ENCODE results near the gene ATXN1L. TPM values are rescaled to one million over a fixed set of nuclear protein-coding genes. Genes with fewer than 3 reads are reported as not detected.
"Not testable (repeated sequence)": the region's sequence is repeated elsewhere in the genome, so short reads cannot be mapped to it uniquely, and the experiment has no call there.

Gene ATXN1L, protein sequence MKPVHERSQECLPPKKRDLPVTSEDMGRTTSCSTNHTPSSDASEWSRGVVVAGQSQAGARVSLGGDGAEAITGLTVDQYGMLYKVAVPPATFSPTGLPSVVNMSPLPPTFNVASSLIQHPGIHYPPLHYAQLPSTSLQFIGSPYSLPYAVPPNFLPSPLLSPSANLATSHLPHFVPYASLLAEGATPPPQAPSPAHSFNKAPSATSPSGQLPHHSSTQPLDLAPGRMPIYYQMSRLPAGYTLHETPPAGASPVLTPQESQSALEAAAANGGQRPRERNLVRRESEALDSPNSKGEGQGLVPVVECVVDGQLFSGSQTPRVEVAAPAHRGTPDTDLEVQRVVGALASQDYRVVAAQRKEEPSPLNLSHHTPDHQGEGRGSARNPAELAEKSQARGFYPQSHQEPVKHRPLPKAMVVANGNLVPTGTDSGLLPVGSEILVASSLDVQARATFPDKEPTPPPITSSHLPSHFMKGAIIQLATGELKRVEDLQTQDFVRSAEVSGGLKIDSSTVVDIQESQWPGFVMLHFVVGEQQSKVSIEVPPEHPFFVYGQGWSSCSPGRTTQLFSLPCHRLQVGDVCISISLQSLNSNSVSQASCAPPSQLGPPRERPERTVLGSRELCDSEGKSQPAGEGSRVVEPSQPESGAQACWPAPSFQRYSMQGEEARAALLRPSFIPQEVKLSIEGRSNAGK
- polyA plus RNA-seq = 21.2 TPM
- long read RNA-seq, donor 1, full-length matches to known transcripts = 6 of 6 reads
- long read RNA-seq, donor 1, partial matches to known transcripts = 0 of 6 reads
- long read RNA-seq, donor 1, other reads (novel, unspliced or antisense) = 0 of 6 reads
- long read RNA-seq, donor 2, full-length matches to known transcripts = 10 of 10 reads
- long read RNA-seq, donor 2, partial matches to known transcripts = 0 of 10 reads
- long read RNA-seq, donor 2, other reads (novel, unspliced or antisense) = 0 of 10 reads
- long read RNA-seq, donor 3 = 0 reads
- long read RNA-seq, donor 4 = 0 reads
- long read RNA-seq, donor 5, full-length matches to known transcripts = 11 of 11 reads
- long read RNA-seq, donor 5, partial matches to known transcripts = 0 of 11 reads
- long read RNA-seq, donor 5, other reads (novel, unspliced or antisense) = 0 of 11 reads
- long read RNA-seq, donor 6, full-length matches to known transcripts = 9 of 9 reads
- long read RNA-seq, donor 6, partial matches to known transcripts = 0 of 9 reads
- long read RNA-seq, donor 6, other reads (novel, unspliced or antisense) = 0 of 9 reads
- long read RNA-seq, donor 7, full-length matches to known transcripts = 2 of 2 reads
- long read RNA-seq, donor 7, partial matches to known transcripts = 0 of 2 reads
- long read RNA-seq, donor 7, other reads (novel, unspliced or antisense) = 0 of 2 reads
- long read RNA-seq, donor 8, full-length matches to known transcripts = 7 of 7 reads
- long read RNA-seq, donor 8, partial matches to known transcripts = 0 of 7 reads
- long read RNA-seq, donor 8, other reads (novel, unspliced or antisense) = 0 of 7 reads
- long read RNA-seq, donor 9, full-length matches to known transcripts = 8 of 8 reads
- long read RNA-seq, donor 9, partial matches to known transcripts = 0 of 8 reads
- long read RNA-seq, donor 9, other reads (novel, unspliced or antisense) = 0 of 8 reads
- long read RNA-seq, donor 10, full-length matches to known transcripts = 5 of 5 reads
- long read RNA-seq, donor 10, partial matches to known transcripts = 0 of 5 reads
- long read RNA-seq, donor 10, other reads (novel, unspliced or antisense) = 0 of 5 reads
- long read RNA-seq, donor 11, full-length matches to known transcripts = 3 of 3 reads
- long read RNA-seq, donor 11, partial matches to known transcripts = 0 of 3 reads
- long read RNA-seq, donor 11, other reads (novel, unspliced or antisense) = 0 of 3 reads

DNA sequence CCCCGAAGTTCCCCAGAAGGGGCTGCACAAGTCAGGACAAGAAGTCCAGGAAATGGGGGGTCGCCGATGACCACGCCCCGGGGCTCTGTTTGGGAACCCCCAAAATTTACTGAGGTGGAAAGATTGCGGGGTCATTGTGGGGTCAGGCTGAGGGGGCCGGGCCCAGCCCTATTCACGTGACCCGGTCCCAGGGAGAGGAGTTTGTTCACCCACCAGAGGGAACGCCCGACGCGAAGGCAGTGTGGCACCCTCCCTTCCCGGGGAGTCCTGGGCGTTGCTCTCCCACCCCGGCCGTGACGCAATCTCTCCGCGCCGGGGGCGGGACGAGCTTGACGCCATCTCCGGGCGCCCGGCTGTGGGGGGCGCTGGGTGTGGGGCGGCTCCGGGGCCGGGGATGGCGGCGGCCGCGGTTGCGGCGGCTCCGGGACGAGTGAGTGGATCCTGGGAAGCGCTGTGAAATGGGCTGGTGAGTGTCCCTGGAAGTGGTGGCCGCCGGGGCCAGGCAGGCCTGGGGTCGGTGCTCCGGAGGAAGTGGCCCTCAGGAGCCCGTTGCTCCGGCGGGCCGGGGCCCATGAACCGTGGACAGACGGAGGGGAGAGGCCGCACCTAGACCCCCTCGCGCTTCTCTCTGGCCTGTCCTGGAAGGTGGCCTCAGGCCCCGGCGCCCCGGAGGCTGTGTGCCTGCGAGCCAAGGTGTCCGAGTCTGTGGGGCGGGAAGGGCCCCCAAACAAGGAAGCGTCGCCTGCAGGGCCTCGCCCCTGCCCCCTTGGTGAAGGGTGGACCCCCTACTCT is at the start of gene ATXN1L:
Gene ATXN1L (plus strand): TSS at position 338 of the 792 bp plus-strand sequence. CDS start 3,765 bp downstream, outside the sequence.
- Histone ChIP-seq H3K36me3 (ENCODE audit: control insufficient read depth, insufficient read depth, low read length) (peaks cover 25% of the 10 kb centered on the region), H3K27ac (ENCODE audit: low read length) (peak within 1 kb of the TSS; percentile 73), H3K4me3 (ENCODE audit: low read length) (peak within 1 kb of the TSS; percentile 100), H3K9me3 (ENCODE audit: control insufficient read depth, low read depth, low read length) (no peaks in the 10 kb centered on the region), H3K4me1 (ENCODE audit: control insufficient read depth, insufficient read depth, low read length) (peaks cover 7% of the 10 kb centered on the region), H3K27me3 (ENCODE audit: control insufficient read depth, insufficient read depth, low read length) (no peaks in the 10 kb centered on the region)
- DNase-seq = peak; percentile 93 to 94
- WGBS (ENCODE audit: insufficient coverage, low lambda C conversion rate) = no CpG with 5 or more reads among the region's 62 CpGs

DNA sequence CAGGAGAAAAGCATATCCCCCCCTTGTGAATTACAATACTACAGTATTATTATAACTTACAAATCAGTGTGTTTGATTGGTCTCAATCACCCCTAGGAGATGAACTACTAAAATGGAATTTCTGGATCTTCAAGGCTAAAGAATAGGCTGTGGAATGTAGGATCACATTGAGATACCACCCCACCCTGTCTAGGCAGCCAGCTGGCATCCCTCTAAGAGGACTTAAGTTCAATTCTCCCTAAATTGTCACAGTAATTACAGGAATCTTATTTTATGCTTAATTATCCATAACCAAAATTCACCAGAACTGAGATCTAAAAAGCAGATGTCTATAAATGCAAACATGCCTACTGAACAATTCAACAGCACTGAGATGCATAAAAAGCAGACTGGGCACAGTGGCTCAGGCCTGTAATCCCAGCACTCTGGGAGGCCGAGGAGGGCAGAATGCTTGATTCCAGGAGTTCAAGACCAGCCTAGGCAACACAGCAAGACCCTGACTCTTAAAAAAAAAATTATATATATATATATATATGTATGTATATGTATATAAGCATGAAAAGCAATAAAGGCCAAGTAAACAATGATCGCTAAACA is 49.2 kb upstream of the ATXN1L start:
- H3K27me3 ChIP-seq (ENCODE audit: control insufficient read depth, insufficient read depth, low read length) = no peaks in the 10 kb centered on the region
- H3K27ac ChIP-seq (ENCODE audit: low read length) = no peak overlapping the region
- no peak overlapping the region for H3K4me3 ChIP-seq (ENCODE audit: low read length)
- peaks cover 24% of the 10 kb centered on the region for H3K36me3 ChIP-seq (ENCODE audit: control insufficient read depth, insufficient read depth, low read length)
- no peak for DNase-seq
- no peaks in the 10 kb centered on the region for H3K9me3 ChIP-seq (ENCODE audit: control insufficient read depth, low read depth, low read length)
- H3K4me1 ChIP-seq (ENCODE audit: control insufficient read depth, insufficient read depth, low read length) = no peaks in the 10 kb centered on the region
- no CpG with 5 or more reads among the region's 2 CpGs for WGBS (ENCODE audit: insufficient coverage, low lambda C conversion rate)

DNA sequence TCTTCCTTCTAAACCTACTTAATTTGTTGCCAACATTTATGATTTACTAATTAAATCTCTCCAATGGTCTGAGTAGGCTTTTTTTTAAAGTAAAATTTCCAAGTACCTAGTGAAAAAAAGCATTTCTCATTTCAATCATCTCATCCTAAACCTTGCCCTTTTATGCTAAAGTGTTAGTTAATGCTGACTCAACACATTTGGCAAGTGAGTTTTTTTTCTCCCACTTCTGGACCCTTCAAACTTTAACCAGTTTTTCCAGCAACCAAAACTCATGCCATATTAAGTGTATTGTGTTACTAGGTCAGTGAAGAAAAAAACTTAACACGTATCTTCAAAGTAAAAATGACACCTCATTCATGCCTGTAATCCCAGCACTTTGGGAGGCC is 42.5 kb upstream of the ATXN1L start:
- Histone ChIP-seq H3K27ac (ENCODE audit: low read length) (no peak overlapping the region), H3K4me3 (ENCODE audit: low read length) (no peak overlapping the region), H3K4me1 (ENCODE audit: control insufficient read depth, insufficient read depth, low read length) (peaks cover 6% of the 10 kb centered on the region), H3K27me3 (ENCODE audit: control insufficient read depth, insufficient read depth, low read length) (no peaks in the 10 kb centered on the region), H3K9me3 (ENCODE audit: control insufficient read depth, low read depth, low read length) (no peaks in the 10 kb centered on the region), H3K36me3 (ENCODE audit: control insufficient read depth, insufficient read depth, low read length) (peaks cover 15% of the 10 kb centered on the region)
- no peak for DNase-seq
- 100% methylated on average over 1 of the region's 1 CpG for WGBS (ENCODE audit: insufficient coverage, low lambda C conversion rate)

DNA sequence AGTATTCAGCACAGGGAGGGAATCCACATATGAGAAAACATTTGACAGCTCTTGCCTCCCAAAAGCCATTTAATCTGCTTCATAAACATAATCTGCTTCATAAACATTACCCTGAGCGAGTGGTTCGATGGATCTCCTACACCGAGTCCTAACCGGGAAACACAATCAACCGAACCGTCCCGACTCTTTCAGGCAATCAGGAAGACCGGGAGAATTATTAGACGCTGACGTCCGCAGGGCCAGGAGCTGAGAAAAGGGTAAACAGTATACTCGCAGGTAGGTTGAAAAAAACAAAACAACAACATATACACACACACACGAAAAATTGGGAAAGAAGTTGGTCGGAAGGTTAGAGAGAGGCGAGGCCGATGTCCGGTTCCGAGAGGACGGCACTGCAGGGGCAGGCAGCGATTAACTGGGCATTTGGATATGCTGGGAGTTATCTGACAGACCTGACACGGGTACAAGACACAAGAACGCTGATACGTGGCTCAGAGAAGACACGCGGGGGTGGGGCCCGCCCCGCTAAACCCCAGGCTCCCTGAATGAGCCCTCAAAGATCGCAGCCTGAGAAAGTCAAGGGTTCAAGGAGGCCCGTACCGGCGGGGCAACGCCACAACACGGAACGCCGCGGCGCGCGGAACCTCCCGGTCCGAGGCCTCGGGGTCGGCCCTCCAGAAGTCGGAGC is 37.7 kb upstream of the ATXN1L start:
- H3K27ac ChIP-seq (ENCODE audit: low read length) = peak overlapping the region; percentile 100

DNA sequence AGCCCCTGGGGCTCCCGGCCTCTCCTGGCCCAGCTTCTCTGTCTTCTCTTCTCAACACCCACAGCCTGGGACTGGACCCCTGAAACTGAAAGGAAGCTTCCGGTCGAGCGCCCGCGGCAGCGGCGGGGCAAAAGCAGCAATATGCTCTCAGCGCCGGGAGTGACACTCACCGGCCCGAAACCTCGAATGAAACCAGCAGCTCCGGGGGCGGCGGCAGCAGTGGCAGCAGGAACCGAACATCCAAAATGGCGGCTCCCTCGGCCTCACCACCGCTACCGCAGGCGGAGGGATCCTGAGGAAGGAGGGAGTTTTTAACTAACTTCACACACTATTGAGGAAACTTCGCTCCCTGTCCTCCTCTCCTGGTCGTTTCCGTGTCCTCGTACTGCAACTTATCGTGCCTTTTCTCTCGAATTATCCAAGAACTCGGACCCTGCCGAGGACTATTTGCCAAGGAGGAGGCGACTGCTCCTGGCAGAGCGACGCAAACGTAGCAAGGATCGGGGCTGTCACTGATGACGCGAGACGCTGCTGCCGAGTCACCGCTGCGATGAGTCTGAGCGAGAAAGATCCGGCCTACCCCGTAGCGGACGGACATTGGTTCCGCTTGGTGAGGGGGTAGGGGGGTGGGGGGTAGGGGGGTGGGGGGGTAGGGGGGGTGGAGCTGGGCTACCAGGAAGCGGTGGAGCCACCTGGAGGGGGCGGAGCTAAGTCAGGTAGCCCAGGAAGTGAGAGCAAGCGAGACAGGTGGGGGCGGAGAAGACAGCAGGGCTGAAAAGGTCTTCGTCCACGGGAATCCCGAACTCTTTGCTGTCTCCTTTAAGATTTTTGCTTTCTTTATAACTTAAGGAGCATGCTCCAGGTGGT is 37.0 kb upstream of the ATXN1L start, which contains the start of gene AP1G1:
Gene AP1G1 (minus strand): TSS at position 242 of the 867 bp plus-strand sequence. CDS start 19,355 bp downstream, outside the sequence.
- Histone ChIP-seq H3K4me3 (ENCODE audit: low read length) (peak within 1 kb of the TSS; percentile 100), H3K9me3 (ENCODE audit: control insufficient read depth, low read depth, low read length) (no peaks in the 10 kb centered on the region), H3K36me3 (ENCODE audit: control insufficient read depth, insufficient read depth, low read length) (peaks cover 5% of the 10 kb centered on the region), H3K4me1 (ENCODE audit: control insufficient read depth, insufficient read depth, low read length) (peaks cover 10% of the 10 kb centered on the region), H3K27me3 (ENCODE audit: control insufficient read depth, insufficient read depth, low read length) (no peaks in the 10 kb centered on the region), H3K27ac (ENCODE audit: low read length) (peak within 1 kb of the TSS; percentile 100)
- DNase-seq = peak; percentile 98 to 99
- no CpG with 5 or more reads among the region's 54 CpGs for WGBS (ENCODE audit: insufficient coverage, low lambda C conversion rate)

More for the DNA sequence above, 37.7 kb upstream of the ATXN1L start:
- no peaks in the 10 kb centered on the region for H3K9me3 ChIP-seq (ENCODE audit: control insufficient read depth, low read depth, low read length)
- peak; percentile 11 to 61 for DNase-seq
- peaks cover 5% of the 10 kb centered on the region for H3K36me3 ChIP-seq (ENCODE audit: control insufficient read depth, insufficient read depth, low read length)
- 0% methylated on average over 1 of the region's 44 CpGs for WGBS (ENCODE audit: insufficient coverage, low lambda C conversion rate)
- peaks cover 10% of the 10 kb centered on the region for H3K4me1 ChIP-seq (ENCODE audit: control insufficient read depth, insufficient read depth, low read length)
- H3K27me3 ChIP-seq (ENCODE audit: control insufficient read depth, insufficient read depth, low read length) = no peaks in the 10 kb centered on the region
- H3K4me3 ChIP-seq (ENCODE audit: low read length) = peak overlapping the region; percentile 100

DNA sequence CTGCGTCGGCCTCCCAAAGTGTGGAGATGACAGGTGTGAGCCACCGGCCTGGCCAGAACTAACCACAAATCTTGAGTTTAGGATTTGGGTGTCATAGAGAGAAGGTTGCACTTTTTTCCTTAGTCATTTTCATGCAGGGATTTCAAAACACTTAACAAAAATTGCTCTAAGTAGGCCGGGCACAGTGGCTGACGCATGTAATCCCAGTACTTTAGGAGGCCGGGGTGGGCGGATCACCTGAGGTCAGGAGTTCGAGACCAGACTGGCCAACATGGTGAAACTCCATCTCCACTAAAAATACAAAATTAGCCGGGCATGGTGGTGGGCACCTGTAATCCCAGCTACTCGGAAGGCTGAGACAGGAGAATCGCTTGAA is 35.6 kb upstream of the ATXN1L start:
- DNase-seq; H3K4me1 ChIP-seq (ENCODE audit: control insufficient read depth, insufficient read depth, low read length); H3K36me3 ChIP-seq (ENCODE audit: control insufficient read depth, insufficient read depth, low read length); H3K27me3 ChIP-seq (ENCODE audit: control insufficient read depth, insufficient read depth, low read length); H3K9me3 ChIP-seq (ENCODE audit: control insufficient read depth, low read depth, low read length); H3K4me3 ChIP-seq (ENCODE audit: low read length): not testable (repeated sequence)
- H3K27ac ChIP-seq (ENCODE audit: low read length) = peak overlapping the region; percentile 91
- no CpG with 5 or more reads among the region's 11 CpGs for WGBS (ENCODE audit: insufficient coverage, low lambda C conversion rate)

DNA sequence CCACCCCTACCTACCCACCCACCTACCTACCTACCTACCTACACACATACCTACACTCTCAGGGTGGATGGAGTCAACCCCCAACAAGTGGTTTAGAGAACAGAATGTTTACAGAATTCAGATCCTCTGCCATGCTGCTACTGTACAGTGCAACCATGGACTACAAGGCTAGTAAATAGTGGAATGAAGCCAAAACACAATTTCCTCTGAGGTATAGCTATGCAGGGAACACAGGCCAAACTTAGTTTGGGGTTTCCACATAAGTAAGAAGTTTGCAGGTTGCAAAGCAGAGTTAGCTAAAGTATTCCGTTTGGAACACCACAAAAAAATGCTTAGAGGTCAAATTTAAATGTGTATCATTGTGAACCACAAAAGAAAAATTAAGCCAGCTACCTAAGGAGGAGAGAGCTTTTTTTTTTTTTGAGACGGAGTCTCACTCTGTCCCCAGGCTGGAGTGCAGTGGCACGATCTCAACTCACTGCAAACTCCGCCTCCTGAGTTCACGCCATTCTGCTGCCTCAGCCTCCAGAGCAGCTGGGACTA is 34.4 kb upstream of the ATXN1L start:
- Histone ChIP-seq H3K36me3 (ENCODE audit: control insufficient read depth, insufficient read depth, low read length) (peaks cover 1% of the 10 kb centered on the region), H3K27ac (ENCODE audit: low read length) (no peak overlapping the region), H3K4me3 (ENCODE audit: low read length) (no peak overlapping the region), H3K4me1 (ENCODE audit: control insufficient read depth, insufficient read depth, low read length) (peaks cover 6% of the 10 kb centered on the region), H3K9me3 (ENCODE audit: control insufficient read depth, low read depth, low read length) (no peaks in the 10 kb centered on the region), H3K27me3 (ENCODE audit: control insufficient read depth, insufficient read depth, low read length) (no peaks in the 10 kb centered on the region)
- no CpG with 5 or more reads among the region's 5 CpGs for WGBS (ENCODE audit: insufficient coverage, low lambda C conversion rate)
- DNase-seq = no peak

Data from large intestine (tissue), 12 donors.